Cortex of kidney (tissue), 1 donor: Measurements from ENCODE around the gene GNAT2.

ENCODE experiments used
- DNase-seq: peaks from one replicate; lab custom pipeline; 2025; lab: John Stamatoyannopoulos, UW

GNAT2 gene

GRCh38 chr1:109557520-109557919 lies 61.9 kb downstream of the GNAT2 start:
- DNase-seq, result no peak

DNA sequence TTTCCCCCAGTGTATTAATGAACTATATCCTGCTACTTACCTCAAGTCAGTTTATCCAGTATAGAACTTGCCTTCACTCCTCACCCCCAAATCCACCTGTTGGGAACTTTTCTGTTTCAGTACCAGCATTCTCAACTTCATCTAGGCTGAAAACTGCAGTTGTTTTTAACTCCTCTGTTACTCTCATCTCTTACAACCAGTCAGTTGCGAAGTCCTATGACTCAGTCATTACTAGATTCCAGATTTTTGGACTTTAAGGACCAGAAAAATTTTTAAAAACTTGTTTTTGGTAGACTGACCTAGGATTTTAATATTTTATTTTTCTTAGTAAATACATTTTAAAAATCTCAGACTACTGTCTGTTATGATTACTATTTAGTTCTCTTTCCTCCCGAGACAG lies 62.9 kb downstream of the GNAT2 start:
- no peak for DNase-seq
